ENCODE data around the gene MSANTD2. TPM values are rescaled to one million over a fixed set of nuclear protein-coding genes. Genes with fewer than 3 reads are reported as not detected.

The MSANTD2 gene
- total and polyA plus RNA-seq, 2 experiments from 2014 or later, result 18.7 to 34.4 TPM

GRCh38 chr11:124839972-124840621 is 39.9 kb upstream of the MSANTD2 start:
- H3K4me2 ChIP-seq, result peak overlapping the region; percentile 81
- peak overlapping the region; percentile 72 for H2AFZ ChIP-seq
- H3K79me2 ChIP-seq (replicated peaks; ENCODE audit: insufficient read depth), result no peaks in the 10 kb centered on the region
- H3K4me1 ChIP-seq (ENCODE audit: insufficient read depth), result peaks cover 20% of the 10 kb centered on the region
- Mint-ChIP-seq H3K9me3 (peaks cover 4% of the 10 kb centered on the region; the same call in 2 of the 3 replicates), H3K4me1 (peaks cover 27% of the 10 kb centered on the region), H3K4me3 (peak overlapping the region; percentile 62), H3K27me3 (ENCODE audit: insufficient read depth, low read depth, poor library complexity) (peaks cover 23% of the 10 kb centered on the region), H3K36me3 (ENCODE audit: low read depth) (no peaks in the 10 kb centered on the region), H3K27ac (no peak overlapping the region)
- no peaks in the 10 kb centered on the region for H3K36me3 ChIP-seq (ENCODE audit: insufficient read depth)
- peaks cover 35% of the 10 kb centered on the region for H4K20me1 ChIP-seq (replicated peaks; ENCODE audit: insufficient read depth)
- no peaks in the 10 kb centered on the region for H3K9me2 ChIP-seq (ENCODE audit: insufficient read depth)
- no peak overlapping the region for H3K27ac ChIP-seq (ENCODE audit: low read depth)
- H3K27me3 ChIP-seq (ENCODE audit: insufficient read depth), result peaks cover 90% of the 10 kb centered on the region
- peak; percentile 81 for TF ChIP-seq EZH2 (IDR thresholded peaks at IDR 0.05; ENCODE audit: low read depth, unreplicated experiment)
- TF ChIP-seq EZH2phosphoT487 (IDR thresholded peaks at IDR 0.05; ENCODE audit: unreplicated experiment), result peak; percentile 4
- no peak for TF ChIP-seq ZNF114 (CRISPR knock-in tag; IDR thresholded peaks at IDR 0.05)
- no peak for DNase-seq (ENCODE audit: low spot score)
- H3K4me3 ChIP-seq, result peak overlapping the region; percentile 57
- peak; percentile 11 for ATAC-seq
- H3F3A ChIP-seq (replicated peaks; ENCODE audit: low read depth), result peaks cover 28% of the 10 kb centered on the region; the same call in 1 of the 2 replicates

DNA sequence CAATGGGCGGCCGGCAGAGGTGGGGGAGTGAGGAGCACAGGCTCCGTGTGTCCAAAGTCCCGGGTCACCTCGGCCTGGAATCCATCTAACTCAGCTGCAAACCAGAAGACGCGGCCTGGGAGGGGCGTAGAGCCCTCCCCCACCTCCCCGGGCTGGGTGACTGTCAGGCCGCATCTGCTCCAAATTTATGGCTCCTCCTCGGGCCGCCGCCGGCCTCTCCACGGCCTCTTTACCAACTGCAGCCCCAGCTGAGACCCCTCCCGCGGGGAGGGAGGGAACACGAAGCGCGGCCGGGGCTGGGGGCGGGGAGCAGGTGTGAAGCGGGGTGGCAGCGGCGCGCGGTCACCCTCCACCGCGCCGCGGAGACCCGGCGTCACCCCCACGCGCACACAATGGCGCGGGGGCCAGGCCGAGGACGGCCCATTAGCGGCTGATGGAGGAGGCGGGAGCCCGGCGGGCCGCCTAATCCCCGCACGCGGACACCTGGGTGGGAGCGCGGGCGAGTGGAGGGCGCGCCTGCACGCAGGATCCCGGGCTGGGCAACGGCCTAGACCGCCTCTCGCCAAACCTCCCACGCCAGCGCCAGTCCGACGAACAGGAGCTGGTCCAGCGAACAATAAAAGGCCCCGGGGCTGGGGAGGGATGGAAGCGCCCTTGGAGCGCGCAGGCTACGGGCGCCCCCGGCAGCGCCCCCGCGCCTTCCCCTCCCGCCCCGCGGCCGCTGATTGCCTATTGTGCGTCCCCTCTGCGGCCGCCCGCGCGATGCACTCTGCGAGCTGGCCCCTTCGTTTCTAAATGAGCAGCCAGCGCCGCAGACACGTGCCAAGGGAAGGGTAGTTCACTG is 39.1 kb upstream of the MSANTD2 start:
- Histone ChIP-seq H3K79me2 (replicated peaks; ENCODE audit: insufficient read depth) (no peaks in the 10 kb centered on the region), H3F3A (replicated peaks; ENCODE audit: low read depth) (peaks cover 28% of the 10 kb centered on the region; the same call in 1 of the 2 replicates), H2AFZ (peak overlapping the region; percentile 72), H3K4me1 (ENCODE audit: insufficient read depth) (peaks cover 20% of the 10 kb centered on the region), H3K9me2 (ENCODE audit: insufficient read depth) (no peaks in the 10 kb centered on the region), H3K27ac (ENCODE audit: low read depth) (no peak overlapping the region), H4K20me1 (replicated peaks; ENCODE audit: insufficient read depth) (peaks cover 34% of the 10 kb centered on the region), H3K4me3 (peak overlapping the region; percentile 57), H3K4me2 (peak overlapping the region; percentile 81), H3K36me3 (ENCODE audit: insufficient read depth) (no peaks in the 10 kb centered on the region), H3K27me3 (ENCODE audit: insufficient read depth) (peaks cover 89% of the 10 kb centered on the region)
- peaks cover 4% of the 10 kb centered on the region; the same call in 2 of the 3 replicates for H3K9me3 Mint-ChIP-seq
- TF ChIP-seq EZH2phosphoT487 (IDR thresholded peaks at IDR 0.05; ENCODE audit: unreplicated experiment) (peak; percentile 77), ZNF114 (CRISPR knock-in tag; IDR thresholded peaks at IDR 0.05) (no peak), EZH2 (IDR thresholded peaks at IDR 0.05; ENCODE audit: low read depth, unreplicated experiment) (peak; percentile 87), POLR2AphosphoS5 (IDR thresholded peaks at IDR 0.05; ENCODE audit: low read depth) (no peak)
- H3K27ac Mint-ChIP-seq, result no peak overlapping the region
- DNase-seq (ENCODE audit: low spot score) (peak; percentile 59), ATAC-seq (peak; percentile 35)
- H3K4me1 Mint-ChIP-seq, result peaks cover 23% of the 10 kb centered on the region
- peak overlapping the region; percentile 62 for H3K4me3 Mint-ChIP-seq
- no peaks in the 10 kb centered on the region for H3K36me3 Mint-ChIP-seq (ENCODE audit: low read depth)
- H3K27me3 Mint-ChIP-seq (ENCODE audit: insufficient read depth, low read depth, poor library complexity), result peaks cover 23% of the 10 kb centered on the region

- peaks cover 23% of the 10 kb centered on the region for H3K27me3 Mint-ChIP-seq (ENCODE audit: insufficient read depth, low read depth, poor library complexity)
Measured at GRCh38 chr11:124838805-124839127, 38.6 kb upstream of the MSANTD2 start.

More at GRCh38 chr11:124838805-124839127, 38.6 kb upstream of the MSANTD2 start:
- peaks cover 28% of the 10 kb centered on the region; the same call in 1 of the 2 replicates for H3F3A ChIP-seq (replicated peaks; ENCODE audit: low read depth)
- H2AFZ ChIP-seq, result no peak overlapping the region; the same call in 1 of the 2 replicates
- H3K36me3 ChIP-seq (ENCODE audit: insufficient read depth), result no peaks in the 10 kb centered on the region
- Mint-ChIP-seq H3K4me1 (peaks cover 23% of the 10 kb centered on the region), H3K27ac (no peak overlapping the region), H3K4me3 (peak overlapping the region; percentile 49; the same call in 2 of the 3 replicates), H3K9me3 (peaks cover 4% of the 10 kb centered on the region; the same call in 2 of the 3 replicates), H3K36me3 (ENCODE audit: low read depth) (no peaks in the 10 kb centered on the region)
- TF ChIP-seq EZH2 (IDR thresholded peaks at IDR 0.05; ENCODE audit: low read depth, unreplicated experiment) (peak; percentile 30), ETS1 (IDR thresholded peaks at IDR 0.05) (no peak)
- H4K20me1 ChIP-seq (replicated peaks; ENCODE audit: insufficient read depth), result peaks cover 29% of the 10 kb centered on the region
- no peaks in the 10 kb centered on the region for H3K9me2 ChIP-seq (ENCODE audit: insufficient read depth)
- H3K4me1 ChIP-seq (ENCODE audit: insufficient read depth), result peaks cover 20% of the 10 kb centered on the region
- no peak for ATAC-seq
- H3K27me3 ChIP-seq (ENCODE audit: insufficient read depth), result peaks cover 84% of the 10 kb centered on the region
- H3K4me3 ChIP-seq, result peak overlapping the region; percentile 57
- H3K27ac ChIP-seq (ENCODE audit: low read depth), result no peak overlapping the region
- peak overlapping the region; percentile 81 for H3K4me2 ChIP-seq
- no peaks in the 10 kb centered on the region for H3K79me2 ChIP-seq (replicated peaks; ENCODE audit: insufficient read depth)
- no peak for DNase-seq (ENCODE audit: low spot score)
